PFSK-1 (cell line): ENCODE results near the gene PTPRJ.

Experiments
- FOXP2 ChIP-seq: optimal IDR thresholded peaks from 2 replicates; pipeline ENCODE3; 2011; ENCODE audit warnings: borderline replicate concordance, control low read depth, inconsistent platforms; ENCODE audit not compliant: insufficient read depth; ENCODE audit errors: extremely low read length, extremely low read depth
- POLR2AphosphoS5 ChIP-seq: IDR thresholded peaks from 2 replicates; pipeline ENCODE4 v1.6.1; 2012; ENCODE audit warnings: low read depth, mild to moderate bottlenecking, control low read depth, low read length, moderate library complexity
- SIN3A ChIP-seq: IDR thresholded peaks from 2 replicates; pipeline ENCODE4 v1.6.1; 2012; ENCODE audit warnings: mild to moderate bottlenecking, low read length, moderate library complexity, borderline replicate concordance; ENCODE audit not compliant: insufficient read depth
- TAF1 ChIP-seq: IDR thresholded peaks from 2 replicates; pipeline ENCODE4 v1.6.1; 2012; ENCODE audit warnings: low read length, control low read depth, borderline replicate concordance; ENCODE audit not compliant: insufficient read depth
- TF ChIP-seq, protein P1 (sequence below), 2 experiments: IDR thresholded peaks; 2 replicates each; pipeline versions ENCODE4 v1.6.1 to v1.8.0; 2011 to 2012; ENCODE audit warnings: low read depth in 2 of 2, low read length in 2 of 2, control low read depth in 1 of 2, inconsistent platforms in 1 of 2, mild to moderate bottlenecking in 1 of 2, moderate library complexity in 1 of 2; ENCODE audit not compliant: insufficient read depth in 1 of 2

DNA sequence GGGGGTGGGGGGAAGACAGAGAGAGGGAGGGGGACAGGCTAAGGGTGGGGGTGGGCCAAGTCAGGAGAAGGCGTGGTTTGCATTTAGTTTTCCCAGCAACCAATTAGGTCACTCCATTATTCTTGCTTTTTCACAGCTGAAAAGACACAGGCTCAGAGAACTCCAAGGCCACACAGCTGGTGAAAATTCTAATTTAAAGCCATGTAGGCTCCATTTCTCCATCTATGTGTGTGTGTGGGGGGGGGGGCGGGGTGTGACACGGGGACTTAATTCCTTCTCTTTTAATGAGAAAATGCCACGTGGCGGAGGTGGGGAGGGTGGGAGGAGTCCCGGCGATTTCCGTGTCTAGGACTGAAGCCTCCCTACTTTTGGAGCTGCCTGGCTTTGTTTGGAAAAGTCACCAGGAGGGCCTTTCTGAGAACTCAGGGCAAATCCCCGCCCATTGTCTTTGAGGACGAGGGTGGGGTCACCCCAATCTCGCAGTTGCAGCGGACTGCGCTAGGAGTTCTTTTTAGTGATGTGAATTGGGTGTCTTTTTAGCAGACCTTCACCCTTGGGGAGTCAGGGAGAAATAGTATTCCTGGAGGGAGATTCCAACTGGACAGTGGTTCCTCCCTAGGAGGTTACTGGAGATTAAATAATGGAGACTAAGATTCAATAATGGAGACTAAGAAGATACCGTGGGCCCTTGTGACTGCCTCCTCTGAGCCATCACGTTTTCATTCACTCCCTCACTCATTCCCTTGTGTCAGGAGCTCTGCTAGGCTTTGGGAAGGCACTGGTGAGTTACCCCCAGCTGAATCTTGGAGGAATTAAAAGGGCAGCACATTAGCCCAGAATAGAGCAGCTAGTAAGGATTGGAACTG, 36.4 kb upstream of the PTPRJ start:
- TF ChIP-seq POLR2AphosphoS5 (no peak), TAF1 (no peak), SIN3A (no peak), FOXP2 (no peak)
- TF ChIP-seq, protein P1, sequence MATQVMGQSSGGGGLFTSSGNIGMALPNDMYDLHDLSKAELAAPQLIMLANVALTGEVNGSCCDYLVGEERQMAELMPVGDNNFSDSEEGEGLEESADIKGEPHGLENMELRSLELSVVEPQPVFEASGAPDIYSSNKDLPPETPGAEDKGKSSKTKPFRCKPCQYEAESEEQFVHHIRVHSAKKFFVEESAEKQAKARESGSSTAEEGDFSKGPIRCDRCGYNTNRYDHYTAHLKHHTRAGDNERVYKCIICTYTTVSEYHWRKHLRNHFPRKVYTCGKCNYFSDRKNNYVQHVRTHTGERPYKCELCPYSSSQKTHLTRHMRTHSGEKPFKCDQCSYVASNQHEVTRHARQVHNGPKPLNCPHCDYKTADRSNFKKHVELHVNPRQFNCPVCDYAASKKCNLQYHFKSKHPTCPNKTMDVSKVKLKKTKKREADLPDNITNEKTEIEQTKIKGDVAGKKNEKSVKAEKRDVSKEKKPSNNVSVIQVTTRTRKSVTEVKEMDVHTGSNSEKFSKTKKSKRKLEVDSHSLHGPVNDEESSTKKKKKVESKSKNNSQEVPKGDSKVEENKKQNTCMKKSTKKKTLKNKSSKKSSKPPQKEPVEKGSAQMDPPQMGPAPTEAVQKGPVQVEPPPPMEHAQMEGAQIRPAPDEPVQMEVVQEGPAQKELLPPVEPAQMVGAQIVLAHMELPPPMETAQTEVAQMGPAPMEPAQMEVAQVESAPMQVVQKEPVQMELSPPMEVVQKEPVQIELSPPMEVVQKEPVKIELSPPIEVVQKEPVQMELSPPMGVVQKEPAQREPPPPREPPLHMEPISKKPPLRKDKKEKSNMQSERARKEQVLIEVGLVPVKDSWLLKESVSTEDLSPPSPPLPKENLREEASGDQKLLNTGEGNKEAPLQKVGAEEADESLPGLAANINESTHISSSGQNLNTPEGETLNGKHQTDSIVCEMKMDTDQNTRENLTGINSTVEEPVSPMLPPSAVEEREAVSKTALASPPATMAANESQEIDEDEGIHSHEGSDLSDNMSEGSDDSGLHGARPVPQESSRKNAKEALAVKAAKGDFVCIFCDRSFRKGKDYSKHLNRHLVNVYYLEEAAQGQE (IDR thresholded peaks at IDR 0.05; ENCODE audit: insufficient read depth in 1 of 2, low read depth in 2 of 2, low read length in 2 of 2): no peak
